Stimulated activated CD4-positive, alpha-beta T cell treated with anti-CD3 and anti-CD28 coated beads, Interleukin-12 subunit alpha, Interleukin-12 subunit beta, amount 100 ng/mL, for 24 hours (primary cell): Measurements from ENCODE around the gene TRIM73.
"Not testable (repeated sequence)": the region's sequence is repeated elsewhere in the genome, so short reads cannot be mapped to it uniquely, and the experiment has no call there.

Experiments used
- DNase-seq, 2 experiments: peaks; one replicate each; pipeline ENCODE4 v3.0.0-alpha.2; 2020; ENCODE audit warnings: low read depth in 2 of 2

The TRIM73 gene

GRCh38 chr7:75395329-75395728 lies at the start of gene TRIM73:
TRIM73 (plus strand) TSS chr7:75395629; CDS start chr7:75398934, 3,305 bp downstream.
- DNase-seq: not testable (repeated sequence)

GRCh38 chr7:75358671-75359541 lies 36.5 kb upstream of the TRIM73 start:
- DNase-seq: peak in 1 of 2 experiments; percentile 20

GRCh38 chr7:75359542-75359848 lies 35.9 kb upstream of the TRIM73 start:
- DNase-seq: not testable (repeated sequence)

GRCh38 chr7:75364079-75364478 lies 31.4 kb upstream of the TRIM73 start:
- not testable (repeated sequence) for DNase-seq

GRCh38 chr7:75366643-75367042 lies 28.8 kb upstream of the TRIM73 start:
- DNase-seq: not testable (repeated sequence)

- DNase-seq: not testable (repeated sequence)
Observed at GRCh38 chr7:75367313-75367712, 28.1 kb upstream of the TRIM73 start.

- DNase-seq: not testable (repeated sequence)
Observed at GRCh38 chr7:75374144-75374518, 21.3 kb upstream of the TRIM73 start.

GRCh38 chr7:75374519-75375317 lies 20.7 kb upstream of the TRIM73 start:
- DNase-seq: not testable (repeated sequence)

- DNase-seq: not testable (repeated sequence)
Observed at GRCh38 chr7:75393194-75393593, 2.2 kb upstream of the TRIM73 start.

- DNase-seq: not testable (repeated sequence)
Observed at GRCh38 chr7:75397865-75398264, 2.4 kb downstream of the TRIM73 start.

- not testable (repeated sequence) for DNase-seq
Observed at GRCh38 chr7:75398771-75399700, 3.6 kb downstream of the TRIM73 start.

- not testable (repeated sequence) for DNase-seq
Observed at GRCh38 chr7:75400575-75400974, 5.1 kb downstream of the TRIM73 start.

- DNase-seq: not testable (repeated sequence)
Observed at GRCh38 chr7:75403455-75404443, 8.3 kb downstream of the TRIM73 start.

GRCh38 chr7:75404663-75405062 lies 9.2 kb downstream of the TRIM73 start:
- not testable (repeated sequence) for DNase-seq

GRCh38 chr7:75409880-75410822 lies 14.7 kb downstream of the TRIM73 start:
- DNase-seq: not testable (repeated sequence)

- not testable (repeated sequence) for DNase-seq
Observed at GRCh38 chr7:75410823-75411173, 15.4 kb downstream of the TRIM73 start.

GRCh38 chr7:75414204-75414603 lies 18.8 kb downstream of the TRIM73 start:
- DNase-seq: not testable (repeated sequence)

- DNase-seq: not testable (repeated sequence)
Observed at GRCh38 chr7:75414708-75415427, 19.4 kb downstream of the TRIM73 start.

- not testable (repeated sequence) for DNase-seq
Observed at GRCh38 chr7:75415428-75415817, 20.0 kb downstream of the TRIM73 start.
